ENCODE data around the gene AKR1E2. TPM values are rescaled to one million over a fixed set of nuclear protein-coding genes. Genes with fewer than 3 reads are reported as not detected.

AKR1E2 gene
- polyA plus RNA-seq, 3 donors = 0.45 to 0.74 (median 0.67) TPM

GRCh38 chr10:4810092-4810491, 15.9 kb upstream of the AKR1E2 start:
- Histone ChIP-seq H3K9ac (ENCODE audit: insufficient read depth, low read length, poor library complexity, severe bottlenecking) (no peak overlapping the region), H3K9me3 (replicated peaks in 1 of 2; ENCODE audit: control insufficient read depth in 1 of 2, insufficient read depth in 1 of 2, low read length in 2 of 2) (no peaks in the 10 kb centered on the region), H3K27ac (ENCODE audit: low read depth in 1 of 2, low read length in 2 of 2) (no peak overlapping the region), H3K79me2 (ENCODE audit: insufficient read depth, low read length) (no peaks in the 10 kb centered on the region), H3K36me3 (replicated peaks in 1 of 2; ENCODE audit: control insufficient read depth in 1 of 2, insufficient read depth in 2 of 2, low read length in 2 of 2) (no peaks in the 10 kb centered on the region), H3K27me3 (ENCODE audit: control insufficient read depth in 2 of 2, insufficient read depth in 2 of 2, low read length in 2 of 2) (no peaks in the 10 kb centered on the region), H3K4me2 (replicated peaks; ENCODE audit: extremely low read depth, low read length, poor library complexity, severe bottlenecking) (no peak overlapping the region), H3K4me1 (ENCODE audit: control insufficient read depth in 1 of 2, insufficient read depth in 2 of 2, low read length in 2 of 2) (peaks cover 41 to 43% of the 10 kb centered on the region in 2 donors), H2AFZ (ENCODE audit: insufficient read depth, low read depth, low read length, poor library complexity, severe bottlenecking) (peak overlapping the region; percentile 27), H3K4me3 (replicated peaks in 1 of 3; ENCODE audit: low read depth in 2 of 3, low read length in 3 of 3) (no peak overlapping the region), H4K20me1 (ENCODE audit: insufficient read depth, low read length) (no peaks in the 10 kb centered on the region)
- no peak for TF ChIP-seq CTCF (IDR thresholded peaks at IDR 0.05)
- intact Hi-C loops (cut with micrococcal nuclease) = loop anchor here in 1 of 2 donors (5.0 to 10.0 kb wide), 2 partner anchors 33 to 625 kb away; no protein-coding TSS in a partner anchor
- no peak overlapping the region for H3K4me3 Mint-ChIP-seq
- peaks cover 42% of the 10 kb centered on the region for H3K4me1 Mint-ChIP-seq
- no peaks in the 10 kb centered on the region for H3K36me3 Mint-ChIP-seq
- WGBS (ENCODE audit: insufficient coverage) = 83% methylated on average over 7 of the region's 9 CpGs
- peaks cover 0 to 3% (median 0%) of the 10 kb centered on the region in 3 donors for H3K27me3 Mint-ChIP-seq (ENCODE audit: low read depth in 3 of 3)
- H3K27ac Mint-ChIP-seq = no peak overlapping the region
- DNase-seq = no peak
- H3K9me3 Mint-ChIP-seq = no peaks in the 10 kb centered on the region

GRCh38 chr10:4812046-4812445, 14.0 kb upstream of the AKR1E2 start:
- Histone ChIP-seq H3K27me3 (ENCODE audit: control insufficient read depth in 2 of 2, insufficient read depth in 2 of 2, low read length in 2 of 2) (no peaks in the 10 kb centered on the region), H3K9ac (ENCODE audit: insufficient read depth, low read length, poor library complexity, severe bottlenecking) (no peak overlapping the region), H3K4me2 (replicated peaks; ENCODE audit: extremely low read depth, low read length, poor library complexity, severe bottlenecking) (peak overlapping the region; percentile 28), H3K27ac (ENCODE audit: low read depth in 1 of 2, low read length in 2 of 2) (peak overlapping the region in 1 of 2 donors; percentile 59), H2AFZ (ENCODE audit: insufficient read depth, low read depth, low read length, poor library complexity, severe bottlenecking) (peak overlapping the region; percentile 14), H3K9me3 (replicated peaks in 1 of 2; ENCODE audit: control insufficient read depth in 1 of 2, insufficient read depth in 1 of 2, low read length in 2 of 2) (no peaks in the 10 kb centered on the region), H3K4me1 (ENCODE audit: control insufficient read depth in 1 of 2, insufficient read depth in 2 of 2, low read length in 2 of 2) (peaks cover 42 to 45% of the 10 kb centered on the region in 2 donors), H3K4me3 (replicated peaks in 1 of 3; ENCODE audit: low read depth in 2 of 3, low read length in 3 of 3) (peak overlapping the region in 1 of 3 experiments; percentile 30), H3K79me2 (ENCODE audit: insufficient read depth, low read length) (no peaks in the 10 kb centered on the region), H4K20me1 (ENCODE audit: insufficient read depth, low read length) (no peaks in the 10 kb centered on the region), H3K36me3 (replicated peaks in 1 of 2; ENCODE audit: control insufficient read depth in 1 of 2, insufficient read depth in 2 of 2, low read length in 2 of 2) (no peaks in the 10 kb centered on the region)
- peaks cover 0 to 3% (median 0%) of the 10 kb centered on the region in 3 donors for H3K27me3 Mint-ChIP-seq (ENCODE audit: low read depth in 3 of 3)
- intact Hi-C loops (cut with micrococcal nuclease) = loop anchor here in 1 of 2 donors (5.0 to 10.0 kb wide), 2 partner anchors 35 to 623 kb away; no protein-coding TSS in a partner anchor
- H3K4me3 Mint-ChIP-seq = peak overlapping the region in 1 of 2 donors; percentile 55
- H3K27ac Mint-ChIP-seq = peak overlapping the region; percentile 13 to 89 (median 27)
- peak; percentile 36 to 65 (median 60) for DNase-seq
- no peaks in the 10 kb centered on the region for H3K36me3 Mint-ChIP-seq
- no peaks in the 10 kb centered on the region for H3K9me3 Mint-ChIP-seq
- H3K4me1 Mint-ChIP-seq = peaks cover 43% of the 10 kb centered on the region
- WGBS (ENCODE audit: insufficient coverage) = no CpG with 5 or more reads among the region's 2 CpGs
- no peak for TF ChIP-seq CTCF (IDR thresholded peaks at IDR 0.05)

Measured in CD14-positive monocyte (primary cell).